Hindlimb muscle (tissue), 1 donor: ENCODE data around the gene FBXL20. TPM values are rescaled to one million over a fixed set of nuclear protein-coding genes. Genes with fewer than 3 reads are reported as not detected.

Experiments used
- polyA plus RNA-seq: library from polyadenylated mRNA; unstranded; fragments of 120-200 nt; gene quantifications from one replicate; pipeline ENCODE4 v1.2.1, GENCODE V29; 2013; ENCODE audit not compliant: insufficient read length

FBXL20 gene
- polyA plus RNA-seq, 1 donor: 7.5 TPM

Other genes with a start within 250 kb of the FBXL20 start
- 9.3 TPM for gene PLXDC1, start 250.0 kb downstream of the FBXL20 start, polyA plus RNA-seq
- not detected for gene ARL5C, start 235.5 kb downstream of the FBXL20 start, polyA plus RNA-seq
- 259 TPM for gene CACNB1, start 204.0 kb downstream of the FBXL20 start, polyA plus RNA-seq
- gene RPL19, start 201.3 kb downstream of the FBXL20 start, polyA plus RNA-seq: 2,704 TPM
- 0.25 TPM for gene STAC2, start 175.7 kb downstream of the FBXL20 start, polyA plus RNA-seq
- 27.0 TPM for gene MED1, start 49.6 kb upstream of the FBXL20 start, polyA plus RNA-seq
- 33.8 TPM for gene CDK12, start 59.9 kb upstream of the FBXL20 start, polyA plus RNA-seq
- gene NEUROD2, start 206.3 kb upstream of the FBXL20 start, polyA plus RNA-seq: 0.05 TPM
- 4.5 TPM for gene PPP1R1B, start 225.3 kb upstream of the FBXL20 start, polyA plus RNA-seq
- 36.2 TPM for gene STARD3, start 235.5 kb upstream of the FBXL20 start, polyA plus RNA-seq